ENCODE measurements around the gene ABCA9.
"Not testable (repeated sequence)": the region's sequence is repeated elsewhere in the genome, so short reads cannot be mapped to it uniquely, and the experiment has no call there.

ABCA9 gene, protein sequence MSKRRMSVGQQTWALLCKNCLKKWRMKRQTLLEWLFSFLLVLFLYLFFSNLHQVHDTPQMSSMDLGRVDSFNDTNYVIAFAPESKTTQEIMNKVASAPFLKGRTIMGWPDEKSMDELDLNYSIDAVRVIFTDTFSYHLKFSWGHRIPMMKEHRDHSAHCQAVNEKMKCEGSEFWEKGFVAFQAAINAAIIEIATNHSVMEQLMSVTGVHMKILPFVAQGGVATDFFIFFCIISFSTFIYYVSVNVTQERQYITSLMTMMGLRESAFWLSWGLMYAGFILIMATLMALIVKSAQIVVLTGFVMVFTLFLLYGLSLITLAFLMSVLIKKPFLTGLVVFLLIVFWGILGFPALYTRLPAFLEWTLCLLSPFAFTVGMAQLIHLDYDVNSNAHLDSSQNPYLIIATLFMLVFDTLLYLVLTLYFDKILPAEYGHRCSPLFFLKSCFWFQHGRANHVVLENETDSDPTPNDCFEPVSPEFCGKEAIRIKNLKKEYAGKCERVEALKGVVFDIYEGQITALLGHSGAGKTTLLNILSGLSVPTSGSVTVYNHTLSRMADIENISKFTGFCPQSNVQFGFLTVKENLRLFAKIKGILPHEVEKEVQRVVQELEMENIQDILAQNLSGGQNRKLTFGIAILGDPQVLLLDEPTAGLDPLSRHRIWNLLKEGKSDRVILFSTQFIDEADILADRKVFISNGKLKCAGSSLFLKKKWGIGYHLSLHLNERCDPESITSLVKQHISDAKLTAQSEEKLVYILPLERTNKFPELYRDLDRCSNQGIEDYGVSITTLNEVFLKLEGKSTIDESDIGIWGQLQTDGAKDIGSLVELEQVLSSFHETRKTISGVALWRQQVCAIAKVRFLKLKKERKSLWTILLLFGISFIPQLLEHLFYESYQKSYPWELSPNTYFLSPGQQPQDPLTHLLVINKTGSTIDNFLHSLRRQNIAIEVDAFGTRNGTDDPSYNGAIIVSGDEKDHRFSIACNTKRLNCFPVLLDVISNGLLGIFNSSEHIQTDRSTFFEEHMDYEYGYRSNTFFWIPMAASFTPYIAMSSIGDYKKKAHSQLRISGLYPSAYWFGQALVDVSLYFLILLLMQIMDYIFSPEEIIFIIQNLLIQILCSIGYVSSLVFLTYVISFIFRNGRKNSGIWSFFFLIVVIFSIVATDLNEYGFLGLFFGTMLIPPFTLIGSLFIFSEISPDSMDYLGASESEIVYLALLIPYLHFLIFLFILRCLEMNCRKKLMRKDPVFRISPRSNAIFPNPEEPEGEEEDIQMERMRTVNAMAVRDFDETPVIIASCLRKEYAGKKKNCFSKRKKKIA (N-terminal part only)

DNA sequence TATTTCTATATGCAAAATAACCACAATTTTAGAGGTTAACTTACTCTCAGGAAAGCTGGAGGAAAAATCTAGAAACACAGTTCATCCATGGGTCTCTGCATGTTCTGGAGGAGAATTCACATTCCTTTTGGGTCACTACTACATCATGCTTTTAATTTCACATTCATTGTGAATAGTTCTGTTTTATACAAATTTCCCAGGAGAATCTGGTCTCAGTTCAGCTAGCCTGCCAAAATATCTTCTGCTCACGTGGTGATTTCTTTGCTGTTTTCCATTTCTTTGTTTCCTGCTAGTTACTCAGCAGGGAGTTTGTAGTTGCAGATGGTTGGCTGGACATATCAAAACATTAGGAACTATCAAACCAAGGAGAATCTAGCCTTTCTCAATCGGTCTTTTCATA is at the start of gene ABCA9:
TSS of gene ABCA9 (minus strand) at position 106 of the 400 bp plus-strand sequence. CDS start 9,801 bp downstream, outside the sequence.
- H3K4me3 ChIP-seq (ENCODE audit: low read depth, low read length): no peak within 1 kb of the TSS

DNA sequence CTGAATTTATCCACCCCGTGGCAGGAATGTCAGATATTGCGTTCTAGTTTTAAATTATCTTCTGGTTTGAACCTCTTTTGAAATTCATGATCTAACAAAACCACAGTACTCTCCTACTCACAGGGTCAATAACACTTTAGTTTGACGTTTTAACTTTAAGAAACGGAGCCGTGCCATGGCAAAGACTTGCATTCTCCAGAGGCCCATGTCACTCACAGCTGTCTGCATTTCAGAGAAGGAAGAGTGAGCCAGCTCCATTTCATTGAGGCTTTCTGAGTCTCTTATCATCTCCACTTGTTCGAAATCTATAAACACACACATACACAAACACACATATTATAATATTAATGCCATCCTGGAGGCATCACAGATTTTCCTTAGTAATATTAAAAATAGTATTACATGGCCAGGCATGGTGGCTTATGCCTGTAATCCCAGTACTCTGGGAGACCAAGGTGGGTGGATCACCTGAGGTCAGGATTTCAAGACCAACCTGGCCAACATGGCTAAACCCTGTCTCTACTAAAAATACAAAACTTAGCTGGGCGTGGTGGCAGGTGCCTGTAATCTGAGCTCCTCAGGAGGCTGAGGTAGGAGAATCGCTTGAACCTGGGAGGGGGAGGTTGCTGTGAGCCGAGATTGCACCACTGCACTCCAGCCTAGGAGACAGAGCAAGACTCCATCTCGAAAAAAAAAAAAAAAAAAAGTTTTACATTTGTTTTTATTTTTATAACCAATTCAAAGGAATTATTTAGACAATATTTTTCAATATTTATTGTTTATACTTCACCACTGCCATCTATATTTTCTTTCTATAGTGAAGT is 45.4 kb upstream of the ABCA9 start:
- H3K4me3 ChIP-seq (ENCODE audit: low read depth, low read length): no peak overlapping the region

GRCh38 chr17:69103557-69104233 is 43.0 kb upstream of the ABCA9 start:
- H3K4me3 ChIP-seq (ENCODE audit: low read depth, low read length): no peak overlapping the region

- H3K4me3 ChIP-seq (ENCODE audit: low read depth, low read length): no peak overlapping the region
These were observed 37.9 kb upstream of the ABCA9 start for GRCh38 chr17:69098625-69099024.

GRCh38 chr17:69096541-69096940 is 35.8 kb upstream of the ABCA9 start:
- H3K4me3 ChIP-seq (ENCODE audit: low read depth, low read length): no peak overlapping the region

- H3K4me3 ChIP-seq (ENCODE audit: low read depth, low read length): no peak overlapping the region
These were observed 33.3 kb upstream of the ABCA9 start for GRCh38 chr17:69093995-69094394.

- no peak overlapping the region for H3K4me3 ChIP-seq (ENCODE audit: low read depth, low read length)
These were observed 32.6 kb upstream of the ABCA9 start for GRCh38 chr17:69093279-69093789.

GRCh38 chr17:69090365-69090764 is 29.6 kb upstream of the ABCA9 start:
- no peak overlapping the region for H3K4me3 ChIP-seq (ENCODE audit: low read depth, low read length)

GRCh38 chr17:69088643-69089200 is 28.0 kb upstream of the ABCA9 start:
- no peak overlapping the region for H3K4me3 ChIP-seq (ENCODE audit: low read depth, low read length)

DNA sequence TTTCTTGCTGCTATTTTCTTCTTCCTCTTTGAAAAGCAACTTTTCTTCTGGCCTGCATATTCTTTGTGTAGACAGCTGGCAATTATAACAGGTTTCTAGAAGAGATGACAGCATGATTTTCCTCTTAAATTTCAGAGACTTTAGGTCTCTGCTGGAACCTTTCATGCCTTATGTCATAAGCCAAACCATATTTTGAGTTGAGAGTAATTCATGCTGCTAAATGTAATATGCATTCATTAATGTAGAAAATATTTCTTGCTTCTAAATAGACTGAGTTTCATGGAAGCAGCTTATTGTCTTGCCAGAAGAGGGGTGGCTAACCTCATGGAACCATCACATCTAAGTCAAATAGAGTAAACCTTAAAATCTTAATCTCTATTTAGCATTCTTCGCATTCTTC is 25.9 kb upstream of the ABCA9 start:
- no peak overlapping the region for H3K4me3 ChIP-seq (ENCODE audit: low read depth, low read length)

DNA sequence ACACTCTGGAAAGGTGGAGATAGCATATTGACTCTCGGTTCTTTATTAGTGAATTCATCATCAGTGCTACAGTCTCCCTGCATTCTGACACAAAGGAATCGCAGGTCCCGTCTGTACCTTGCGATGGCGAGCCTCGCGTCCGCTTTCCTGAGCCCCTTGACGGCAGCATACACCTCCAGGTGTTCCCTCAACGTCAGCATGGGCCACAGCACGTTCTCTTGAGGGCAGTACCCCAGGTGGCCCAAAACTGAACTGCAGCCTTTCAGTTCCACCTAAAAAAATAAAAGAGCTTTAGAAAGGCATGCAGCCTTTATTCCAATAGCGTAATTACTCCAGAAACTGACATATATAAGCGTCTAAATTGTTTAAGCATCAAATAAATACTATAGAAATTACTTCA is 24.2 kb upstream of the ABCA9 start:
- no peak overlapping the region for H3K4me3 ChIP-seq (ENCODE audit: low read depth, low read length)

DNA sequence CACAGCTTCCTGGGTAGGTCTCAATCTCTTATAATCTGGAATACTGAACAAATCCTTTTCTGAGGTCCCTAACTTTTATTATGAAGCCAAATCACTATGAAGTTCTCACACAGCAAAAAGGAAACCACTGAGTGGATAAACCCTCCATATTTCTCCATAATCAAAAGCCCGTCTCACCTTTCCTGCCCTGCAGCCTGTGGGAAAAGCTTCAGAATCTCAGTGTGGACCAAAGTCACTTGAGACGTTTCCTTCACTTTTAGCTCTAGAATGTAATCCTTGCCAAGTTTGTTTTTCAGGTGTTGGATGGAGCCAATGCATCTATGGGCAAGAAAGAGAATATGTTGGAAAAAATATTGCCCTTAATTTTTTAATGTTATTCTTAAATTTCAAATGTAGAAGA is 22.0 kb upstream of the ABCA9 start:
- H3K4me3 ChIP-seq (ENCODE audit: low read depth, low read length): no peak overlapping the region

DNA sequence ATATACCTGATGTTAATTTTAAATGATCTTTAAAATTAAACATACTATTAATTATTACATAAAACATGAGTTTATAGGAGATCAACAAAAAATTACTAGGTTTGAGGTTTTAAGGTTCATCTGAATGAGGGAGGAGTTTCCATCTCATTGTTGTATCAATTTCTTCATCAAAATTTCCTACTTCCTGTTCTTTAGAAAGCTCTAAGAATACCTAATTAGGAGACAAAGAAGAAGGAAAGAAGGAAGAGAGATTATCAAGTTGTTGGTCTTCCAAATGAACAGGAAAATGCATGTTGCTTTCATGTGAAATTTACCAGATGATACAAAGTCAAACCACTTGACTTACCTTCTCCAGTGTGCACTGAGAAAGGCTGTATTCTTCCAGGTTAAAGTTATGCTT is 18.1 kb upstream of the ABCA9 start:
- no peak overlapping the region for H3K4me3 ChIP-seq (ENCODE audit: low read depth, low read length)

- no peak overlapping the region for H3K4me3 ChIP-seq (ENCODE audit: low read depth, low read length)
These were observed 15.1 kb upstream of the ABCA9 start for GRCh38 chr17:69075823-69076222.

DNA sequence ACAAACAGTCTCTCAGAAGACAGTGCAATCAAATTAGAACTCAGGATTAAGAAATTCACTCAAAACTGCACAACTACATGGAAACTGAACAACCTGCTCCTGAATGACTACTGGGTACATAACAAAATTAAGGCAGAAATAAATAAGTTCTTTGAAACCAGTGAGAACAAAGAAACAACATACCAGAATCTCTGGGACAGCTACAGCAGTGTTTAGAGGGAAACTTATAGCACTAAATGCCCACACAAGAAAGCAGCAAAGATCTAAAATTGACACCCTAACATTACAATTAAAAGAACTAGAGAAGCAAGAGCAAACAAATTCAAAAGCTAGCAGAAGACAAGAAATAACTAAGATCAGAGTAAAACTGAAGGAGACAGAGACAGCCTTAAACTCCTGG is 12.7 kb upstream of the ABCA9 start:
- not testable (repeated sequence) for H3K4me3 ChIP-seq (ENCODE audit: low read depth, low read length)

GRCh38 chr17:69072803-69073256 is 12.1 kb upstream of the ABCA9 start:
- not testable (repeated sequence) for H3K4me3 ChIP-seq (ENCODE audit: low read depth, low read length)

- not testable (repeated sequence) for H3K4me3 ChIP-seq (ENCODE audit: low read depth, low read length)
These were observed 10.5 kb upstream of the ABCA9 start for GRCh38 chr17:69071233-69071586.

- not testable (repeated sequence) for H3K4me3 ChIP-seq (ENCODE audit: low read depth, low read length)
These were observed 9.9 kb upstream of the ABCA9 start for GRCh38 chr17:69070378-69071232.
